WERI-Rb-1 (cell line): ENCODE results near the gene NRXN3.

Source experiments
- DNase-seq: peaks from one replicate; pipeline ENCODE4 v3.0.0-alpha.2; 2020
- H3K27ac ChIP-seq: fragments of 250-450 bp; sonication (Bioruptor Pico); 2 replicates; pipeline ENCODE4 v1.5.1; 2020; ENCODE audit warnings: mild to moderate bottlenecking, moderate library complexity
- H3K27me3 ChIP-seq: fragments of 250-450 bp; sonication (Bioruptor Pico); 2 replicates; pipeline ENCODE4 v1.5.1; 2021; ENCODE audit warnings: mild to moderate bottlenecking, low read depth, moderate library complexity; ENCODE audit not compliant: insufficient read depth, severe bottlenecking
- H3K36me3 ChIP-seq: fragments of 250-450 bp; sonication (Bioruptor Pico); 2 replicates; pipeline ENCODE4 v1.5.1; 2020; ENCODE audit warnings: mild to moderate bottlenecking, moderate library complexity
- H3K4me3 ChIP-seq: 2 replicates; pipeline ENCODE4 v1.5.1; 2011; ENCODE audit warnings: low read depth, mild to moderate bottlenecking, control low read depth, low read length
- H3K9me3 ChIP-seq: fragments of 250-450 bp; sonication (Bioruptor Pico); 2 replicates; pipeline ENCODE4 v1.5.1; 2021; ENCODE audit warnings: mild to moderate bottlenecking, moderate library complexity; ENCODE audit not compliant: severe bottlenecking
- TF ChIP-seq, protein P1 (sequence below): IDR thresholded peaks from 2 replicates; pipeline ENCODE4 v1.5.1; 2011; ENCODE audit warnings: low read depth, mild to moderate bottlenecking, control low read depth, inconsistent platforms, low read length

Gene NRXN3

DNA sequence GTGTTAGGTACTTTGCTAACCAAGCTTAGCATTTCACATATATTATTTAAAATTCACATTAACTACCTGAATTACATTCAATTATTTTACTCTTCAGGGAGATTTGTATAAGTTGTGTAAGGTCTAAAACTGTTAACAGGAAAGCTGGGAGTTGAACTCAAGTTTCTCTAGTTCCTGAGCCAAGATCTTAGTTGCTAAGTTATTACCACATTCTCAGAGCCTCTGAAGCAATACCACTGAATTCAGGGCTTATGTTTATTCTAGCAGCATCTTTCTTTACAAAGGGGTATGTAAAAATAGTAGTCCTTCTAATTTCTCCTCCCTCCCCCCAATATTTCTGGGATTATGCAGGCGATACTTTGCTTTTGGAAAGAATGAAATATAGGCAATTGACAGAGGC, 1254.3 kb downstream of the NRXN3 start:
- Histone ChIP-seq H3K27me3 (no peaks in the 10 kb centered on the region), H3K27ac (no peak overlapping the region), H3K36me3 (no peaks in the 10 kb centered on the region), H3K4me3 (no peak overlapping the region), H3K9me3 (no peaks in the 10 kb centered on the region)
- TF ChIP-seq, protein P1, sequence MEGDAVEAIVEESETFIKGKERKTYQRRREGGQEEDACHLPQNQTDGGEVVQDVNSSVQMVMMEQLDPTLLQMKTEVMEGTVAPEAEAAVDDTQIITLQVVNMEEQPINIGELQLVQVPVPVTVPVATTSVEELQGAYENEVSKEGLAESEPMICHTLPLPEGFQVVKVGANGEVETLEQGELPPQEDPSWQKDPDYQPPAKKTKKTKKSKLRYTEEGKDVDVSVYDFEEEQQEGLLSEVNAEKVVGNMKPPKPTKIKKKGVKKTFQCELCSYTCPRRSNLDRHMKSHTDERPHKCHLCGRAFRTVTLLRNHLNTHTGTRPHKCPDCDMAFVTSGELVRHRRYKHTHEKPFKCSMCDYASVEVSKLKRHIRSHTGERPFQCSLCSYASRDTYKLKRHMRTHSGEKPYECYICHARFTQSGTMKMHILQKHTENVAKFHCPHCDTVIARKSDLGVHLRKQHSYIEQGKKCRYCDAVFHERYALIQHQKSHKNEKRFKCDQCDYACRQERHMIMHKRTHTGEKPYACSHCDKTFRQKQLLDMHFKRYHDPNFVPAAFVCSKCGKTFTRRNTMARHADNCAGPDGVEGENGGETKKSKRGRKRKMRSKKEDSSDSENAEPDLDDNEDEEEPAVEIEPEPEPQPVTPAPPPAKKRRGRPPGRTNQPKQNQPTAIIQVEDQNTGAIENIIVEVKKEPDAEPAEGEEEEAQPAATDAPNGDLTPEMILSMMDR, result no peak
- DNase-seq, result no peak

DNA sequence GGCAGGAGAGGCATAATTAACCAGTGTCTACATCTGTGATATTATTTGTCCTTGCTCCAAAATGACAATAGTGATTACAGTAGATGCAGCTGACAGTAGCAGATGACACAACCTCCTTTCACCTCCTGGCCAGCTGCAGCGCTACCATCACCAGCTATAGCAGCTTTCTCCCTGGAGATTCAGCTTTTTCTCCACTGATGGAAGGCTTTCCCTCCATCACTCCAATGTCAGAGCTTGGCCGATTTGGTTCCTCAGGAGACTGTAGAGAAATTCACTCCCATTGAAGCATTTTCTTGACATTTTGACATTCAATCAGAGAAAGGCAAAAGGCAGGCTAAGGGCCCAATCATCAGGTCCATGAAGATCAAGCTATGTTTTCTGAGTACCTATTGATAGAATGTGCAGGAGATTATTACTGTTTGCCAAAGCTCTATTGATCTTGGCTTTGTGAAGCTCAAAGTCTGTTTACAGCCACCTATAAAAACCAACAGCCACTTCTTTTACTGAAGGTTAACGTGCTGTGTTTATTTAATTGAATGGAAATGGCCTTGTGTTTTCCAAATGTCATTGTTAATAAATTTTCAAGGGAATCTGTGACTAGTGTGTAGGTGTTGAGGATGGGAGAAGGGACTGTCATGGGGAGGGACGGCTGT, 1256.1 kb downstream of the NRXN3 start:
- Histone ChIP-seq H3K36me3 (no peaks in the 10 kb centered on the region), H3K27ac (no peak overlapping the region), H3K9me3 (no peaks in the 10 kb centered on the region), H3K4me3 (no peak overlapping the region), H3K27me3 (no peaks in the 10 kb centered on the region)
- TF ChIP-seq, protein P1, result no peak
- no peak for DNase-seq

DNA sequence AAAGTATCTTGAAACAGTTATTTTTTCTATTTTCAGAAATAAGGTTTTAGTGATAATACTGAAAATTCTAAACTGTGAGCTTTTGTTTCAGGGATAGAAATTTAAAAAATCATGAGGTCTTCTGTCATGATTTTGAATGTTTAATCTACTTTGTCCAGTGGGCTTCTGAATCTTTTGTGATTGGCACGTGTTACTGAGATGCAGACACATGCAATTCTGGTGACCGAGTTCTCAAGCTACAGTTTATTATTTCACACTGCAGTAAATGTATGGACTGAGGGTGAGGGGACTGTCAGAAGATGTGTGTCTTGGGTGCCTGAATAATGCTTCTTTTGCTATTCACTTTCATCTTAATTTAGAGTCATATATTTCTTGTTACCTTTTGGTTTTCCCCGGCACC, 1262.5 kb downstream of the NRXN3 start:
- no peak for DNase-seq
- no peak overlapping the region for H3K27ac ChIP-seq
- TF ChIP-seq, protein P1, result no peak
- H3K36me3 ChIP-seq, result no peaks in the 10 kb centered on the region
- no peaks in the 10 kb centered on the region for H3K9me3 ChIP-seq
- no peaks in the 10 kb centered on the region for H3K27me3 ChIP-seq
- H3K4me3 ChIP-seq, result no peak overlapping the region

DNA sequence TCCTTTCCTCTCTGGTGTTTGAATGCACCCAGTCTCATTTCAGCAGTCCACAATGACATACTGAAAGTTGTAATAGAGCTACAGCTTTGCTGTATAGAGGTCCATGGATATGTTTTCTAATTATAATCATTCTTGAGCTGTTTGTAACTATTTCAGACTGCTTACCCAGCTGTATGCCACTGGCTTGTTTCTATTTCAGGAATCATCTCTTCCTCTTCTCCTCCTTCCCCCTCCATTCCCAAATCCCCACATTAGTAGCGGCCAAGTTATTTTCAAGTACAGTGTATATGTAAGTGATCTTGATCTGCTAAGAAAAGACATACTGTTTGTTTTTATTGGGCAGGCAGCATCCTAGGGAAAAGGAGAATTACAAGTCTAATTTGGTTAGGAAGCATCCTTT, 1266.2 kb downstream of the NRXN3 start:
- no peak overlapping the region for H3K4me3 ChIP-seq
- H3K9me3 ChIP-seq, result no peaks in the 10 kb centered on the region
- TF ChIP-seq, protein P1, result no peak
- no peaks in the 10 kb centered on the region for H3K27me3 ChIP-seq
- no peak for DNase-seq
- no peaks in the 10 kb centered on the region for H3K36me3 ChIP-seq
- no peak overlapping the region for H3K27ac ChIP-seq

DNA sequence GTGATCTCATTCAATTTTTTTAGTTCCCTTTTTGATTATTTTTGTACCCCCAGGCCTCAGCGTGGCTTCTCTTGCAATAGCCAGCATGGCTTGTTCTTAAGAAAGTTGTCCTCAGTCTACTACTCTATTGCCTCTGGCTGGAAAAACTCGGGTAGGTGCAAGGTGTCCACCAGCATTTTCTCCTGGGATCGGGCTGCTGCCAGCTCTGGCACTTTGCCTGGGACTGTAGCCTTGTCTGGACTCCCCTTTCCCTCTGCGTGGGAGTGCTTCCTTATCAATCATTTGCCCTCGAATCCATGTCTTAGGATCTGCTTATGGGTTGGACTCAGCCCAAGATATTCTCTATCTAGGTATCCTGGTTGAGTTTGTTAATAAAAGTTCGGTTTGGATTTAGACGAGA, 1267.8 kb downstream of the NRXN3 start:
- DNase-seq, result no peak
- Histone ChIP-seq H3K9me3 (no peaks in the 10 kb centered on the region), H3K36me3 (no peaks in the 10 kb centered on the region), H3K27ac (no peak overlapping the region), H3K27me3 (no peaks in the 10 kb centered on the region), H3K4me3 (no peak overlapping the region)
- TF ChIP-seq, protein P1, result no peak

DNA sequence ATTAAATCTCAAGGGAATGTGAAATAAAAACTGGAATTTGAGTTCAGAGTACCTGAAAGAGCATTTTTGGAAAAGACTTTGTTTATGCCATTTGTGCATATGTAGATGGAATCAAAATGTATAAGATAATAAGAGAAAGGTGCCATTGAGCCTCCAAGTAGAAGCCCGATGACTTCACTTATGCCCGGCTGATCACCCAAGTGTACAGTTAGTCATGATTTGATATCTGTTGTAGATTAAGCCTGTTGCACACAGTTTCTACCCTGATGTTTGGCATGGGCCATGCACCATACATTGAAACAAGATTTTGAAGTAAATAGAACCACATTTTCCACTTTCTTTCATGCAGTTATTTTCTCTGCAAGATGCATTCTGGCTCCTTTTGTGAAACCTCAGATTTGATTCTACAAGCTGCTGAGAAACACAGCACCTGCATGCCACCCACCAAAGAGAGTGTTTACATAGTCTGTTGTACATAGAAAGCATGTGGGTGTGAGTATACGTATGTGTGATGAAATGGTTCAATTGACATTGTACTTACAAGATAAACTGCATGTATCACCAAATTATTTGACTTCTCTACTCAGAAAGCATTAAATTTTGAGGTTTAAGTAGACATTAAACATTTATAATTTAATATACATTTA, 1268.6 kb downstream of the NRXN3 start:
- no peak for DNase-seq
- Histone ChIP-seq H3K36me3 (no peaks in the 10 kb centered on the region), H3K27ac (no peak overlapping the region), H3K27me3 (no peaks in the 10 kb centered on the region), H3K9me3 (no peaks in the 10 kb centered on the region), H3K4me3 (no peak overlapping the region)
- TF ChIP-seq, protein P1, result no peak
